Adipose tissue (tissue), 3 donors: ENCODE data around the gene KIF21B. TPM values are rescaled to one million over a fixed set of nuclear protein-coding genes. Genes with fewer than 3 reads are reported as not detected.

Source experiments
- H3K27ac ChIP-seq: one replicate; pipeline ENCODE4 v1.5.1; 2013; ENCODE audit warnings: low read depth, low read length
- WGBS, 3 donors: extraction: QIAGEN DNeasy Blood & Tissue Kit; methylation state at CpG; one replicate each; pipeline ENCODE4 v1.1.7; 2013; 5-methylcytosine and 5-hydroxymethylcytosine counted together
- polyA plus RNA-seq, 3 donors: library from polyadenylated mRNA; stranded (reverse); fragments of 200-250 nt; gene quantifications; one replicate each; pipeline ENCODE4 v1.2.3, GENCODE V29; 2013
- donor health status: healthy with polysubstance abuse.
- donor health status: Bipolar disorder and iron deficiency.
- donor health status: healthy.

KIF21B gene
- polyA plus RNA-seq, 3 donors = 0.46 to 1.2 (median 1.1) TPM

GRCh38 chr1:200929530-200930278, 93.8 kb downstream of the KIF21B start:
- WGBS, 3 donors = 77 to 85% (median 83%) methylated on average over 4 of the region's 4 CpGs

GRCh38 chr1:200925831-200926230, 97.7 kb downstream of the KIF21B start:
- WGBS, 3 donors = 62 to 86% (median 66%) methylated on average over 4 of the region's 4 CpGs

More at GRCh38 chr1:200929530-200930278, 93.8 kb downstream of the KIF21B start:
- H3K27ac ChIP-seq = no peak overlapping the region

GRCh38 chr1:200923601-200924000, 99.9 kb downstream of the KIF21B start:
- H3K27ac ChIP-seq = no peak overlapping the region
- WGBS, 3 donors = 84 to 95% (median 85%) methylated on average over 1 of the region's 1 CpG

More at GRCh38 chr1:200925831-200926230, 97.7 kb downstream of the KIF21B start:
- no peak overlapping the region for H3K27ac ChIP-seq

GRCh38 chr1:200922406-200922805, 101.1 kb downstream of the KIF21B start:
- no peak overlapping the region for H3K27ac ChIP-seq
- WGBS, 3 donors = 50 to 68% (median 59%) methylated on average over 2 of the region's 2 CpGs

GRCh38 chr1:200921571-200922110, 101.9 kb downstream of the KIF21B start:
- H3K27ac ChIP-seq = no peak overlapping the region
- 83 to 87% (median 86%) methylated on average over 9 of the region's 9 CpGs for WGBS, 3 donors

Other genes starting within 250 kb of the KIF21B start
- gene GPR25, start 150.7 kb downstream of the KIF21B start, polyA plus RNA-seq = under 1 TPM in 2 of 3 donors, not detected in 1; 0.14 to 0.27 TPM
- 10 to 100 TPM in 1 of 3 donors, 1 to 10 TPM in 1, under 1 TPM in 1; 0.34 to 11.4 (median 2.2) TPM for gene INAVA, start 128.8 kb downstream of the KIF21B start, polyA plus RNA-seq
- under 1 TPM in 2 of 3 donors, not detected in 1; under 0.01 to 0.02 TPM for gene CACNA1S, start 88.7 kb upstream of the KIF21B start, polyA plus RNA-seq
- under 1 TPM in 1 of 3 donors, not detected in 2; 0.76 TPM for gene ASCL5, start 103.5 kb upstream of the KIF21B start, polyA plus RNA-seq
- 10 to 100 TPM; 33.8 to 43.7 (median 36.4) TPM for gene TMEM9, start 130.8 kb upstream of the KIF21B start, polyA plus RNA-seq
- 10 to 100 TPM in 1 of 3 donors, under 1 TPM in 2; 0.06 to 13.3 (median 0.11) TPM for gene IGFN1, start 167.1 kb upstream of the KIF21B start, polyA plus RNA-seq